ENCODE data around the gene DEFB121.

DNA sequence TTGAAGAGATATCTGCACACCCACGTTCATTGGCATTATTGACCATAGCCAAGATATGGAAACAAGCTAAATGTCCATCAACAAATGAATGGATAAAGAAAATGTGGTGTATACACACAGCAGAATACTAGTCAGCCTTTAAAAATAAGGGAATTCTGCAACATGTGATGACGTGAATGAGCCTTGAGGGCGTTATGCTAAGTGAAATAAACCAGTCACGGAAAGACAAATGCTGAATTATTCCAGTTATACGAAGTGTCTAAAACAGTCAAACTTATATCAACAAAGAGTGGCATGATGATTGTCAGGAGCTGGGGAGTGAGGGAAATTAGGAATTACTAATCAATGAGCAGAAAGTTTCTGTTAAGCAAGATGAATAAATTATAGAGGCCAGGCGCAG is 8.4 kb upstream of the DEFB121 start:
- TF ChIP-seq SPI1 (IDR thresholded peaks at IDR 0.05; ENCODE audit: borderline replicate concordance, low read depth) (no peak), POLR2AphosphoS5 (IDR thresholded peaks at IDR 0.05; ENCODE audit: low read depth) (no peak)
- TF ChIP-seq, protein P1, sequence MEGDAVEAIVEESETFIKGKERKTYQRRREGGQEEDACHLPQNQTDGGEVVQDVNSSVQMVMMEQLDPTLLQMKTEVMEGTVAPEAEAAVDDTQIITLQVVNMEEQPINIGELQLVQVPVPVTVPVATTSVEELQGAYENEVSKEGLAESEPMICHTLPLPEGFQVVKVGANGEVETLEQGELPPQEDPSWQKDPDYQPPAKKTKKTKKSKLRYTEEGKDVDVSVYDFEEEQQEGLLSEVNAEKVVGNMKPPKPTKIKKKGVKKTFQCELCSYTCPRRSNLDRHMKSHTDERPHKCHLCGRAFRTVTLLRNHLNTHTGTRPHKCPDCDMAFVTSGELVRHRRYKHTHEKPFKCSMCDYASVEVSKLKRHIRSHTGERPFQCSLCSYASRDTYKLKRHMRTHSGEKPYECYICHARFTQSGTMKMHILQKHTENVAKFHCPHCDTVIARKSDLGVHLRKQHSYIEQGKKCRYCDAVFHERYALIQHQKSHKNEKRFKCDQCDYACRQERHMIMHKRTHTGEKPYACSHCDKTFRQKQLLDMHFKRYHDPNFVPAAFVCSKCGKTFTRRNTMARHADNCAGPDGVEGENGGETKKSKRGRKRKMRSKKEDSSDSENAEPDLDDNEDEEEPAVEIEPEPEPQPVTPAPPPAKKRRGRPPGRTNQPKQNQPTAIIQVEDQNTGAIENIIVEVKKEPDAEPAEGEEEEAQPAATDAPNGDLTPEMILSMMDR (IDR thresholded peaks at IDR 0.05; ENCODE audit: insufficient read depth, low read length): no peak
- TF ChIP-seq, protein P2, sequence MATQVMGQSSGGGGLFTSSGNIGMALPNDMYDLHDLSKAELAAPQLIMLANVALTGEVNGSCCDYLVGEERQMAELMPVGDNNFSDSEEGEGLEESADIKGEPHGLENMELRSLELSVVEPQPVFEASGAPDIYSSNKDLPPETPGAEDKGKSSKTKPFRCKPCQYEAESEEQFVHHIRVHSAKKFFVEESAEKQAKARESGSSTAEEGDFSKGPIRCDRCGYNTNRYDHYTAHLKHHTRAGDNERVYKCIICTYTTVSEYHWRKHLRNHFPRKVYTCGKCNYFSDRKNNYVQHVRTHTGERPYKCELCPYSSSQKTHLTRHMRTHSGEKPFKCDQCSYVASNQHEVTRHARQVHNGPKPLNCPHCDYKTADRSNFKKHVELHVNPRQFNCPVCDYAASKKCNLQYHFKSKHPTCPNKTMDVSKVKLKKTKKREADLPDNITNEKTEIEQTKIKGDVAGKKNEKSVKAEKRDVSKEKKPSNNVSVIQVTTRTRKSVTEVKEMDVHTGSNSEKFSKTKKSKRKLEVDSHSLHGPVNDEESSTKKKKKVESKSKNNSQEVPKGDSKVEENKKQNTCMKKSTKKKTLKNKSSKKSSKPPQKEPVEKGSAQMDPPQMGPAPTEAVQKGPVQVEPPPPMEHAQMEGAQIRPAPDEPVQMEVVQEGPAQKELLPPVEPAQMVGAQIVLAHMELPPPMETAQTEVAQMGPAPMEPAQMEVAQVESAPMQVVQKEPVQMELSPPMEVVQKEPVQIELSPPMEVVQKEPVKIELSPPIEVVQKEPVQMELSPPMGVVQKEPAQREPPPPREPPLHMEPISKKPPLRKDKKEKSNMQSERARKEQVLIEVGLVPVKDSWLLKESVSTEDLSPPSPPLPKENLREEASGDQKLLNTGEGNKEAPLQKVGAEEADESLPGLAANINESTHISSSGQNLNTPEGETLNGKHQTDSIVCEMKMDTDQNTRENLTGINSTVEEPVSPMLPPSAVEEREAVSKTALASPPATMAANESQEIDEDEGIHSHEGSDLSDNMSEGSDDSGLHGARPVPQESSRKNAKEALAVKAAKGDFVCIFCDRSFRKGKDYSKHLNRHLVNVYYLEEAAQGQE (IDR thresholded peaks at IDR 0.05; ENCODE audit: insufficient replicate concordance, low read depth): no peak
